Stimulated activated CD8-positive, alpha-beta memory T cell treated with anti-CD3 and anti-CD28 coated beads, Interleukin-7, amount 100 ng/mL, for 24 hours (primary cell): ENCODE results near the gene EBF3.

ENCODE experiments used
- DNase-seq: peaks from one replicate; pipeline ENCODE4 v3.0.0-alpha.2; 2020; ENCODE audit warnings: low read depth

EBF3 gene

GRCh38 chr10:129959544-129960480 lies 4.3 kb downstream of the EBF3 start:
- no peak for DNase-seq

GRCh38 chr10:129958629-129959543 lies 5.2 kb downstream of the EBF3 start:
- no peak for DNase-seq

- DNase-seq, result no peak
Measured at GRCh38 chr10:129958148-129958628, 5.9 kb downstream of the EBF3 start.

GRCh38 chr10:129956876-129957673 lies 7.0 kb downstream of the EBF3 start:
- no peak for DNase-seq

GRCh38 chr10:129956286-129956670 lies 7.8 kb downstream of the EBF3 start:
- DNase-seq, result no peak

GRCh38 chr10:129955601-129956285 lies 8.3 kb downstream of the EBF3 start:
- DNase-seq, result no peak

- no peak for DNase-seq
Measured at GRCh38 chr10:129954492-129955315, 9.4 kb downstream of the EBF3 start.

- DNase-seq, result no peak
Measured at GRCh38 chr10:129953119-129954051, 10.7 kb downstream of the EBF3 start.

GRCh38 chr10:129952378-129953118 lies 11.5 kb downstream of the EBF3 start:
- DNase-seq, result no peak

GRCh38 chr10:129951970-129952265 lies 12.2 kb downstream of the EBF3 start:
- no peak for DNase-seq

- no peak for DNase-seq
Measured at GRCh38 chr10:129951101-129951969, 12.7 kb downstream of the EBF3 start.

- no peak for DNase-seq
Measured at GRCh38 chr10:129950676-129951075, 13.4 kb downstream of the EBF3 start.

GRCh38 chr10:129949891-129950291 lies 14.2 kb downstream of the EBF3 start:
- DNase-seq, result no peak

- DNase-seq, result no peak
Measured at GRCh38 chr10:129949411-129949810, 14.7 kb downstream of the EBF3 start.

- no peak for DNase-seq
Measured at GRCh38 chr10:129946859-129947258, 17.2 kb downstream of the EBF3 start.

- no peak for DNase-seq
Measured at GRCh38 chr10:129945941-129946760, 17.9 kb downstream of the EBF3 start.

GRCh38 chr10:129945526-129945925 lies 18.5 kb downstream of the EBF3 start:
- DNase-seq, result no peak
